CD4-positive, alpha-beta T cell treated with Interleukin-6 for 4 hours (primary cell): ENCODE data around the gene ZNF521.

Experiments used
- DNase-seq: peaks from one replicate; pipeline ENCODE4 v3.0.0-alpha.2; 2020; ENCODE audit warnings: mixed read lengths

ZNF521 gene

DNA sequence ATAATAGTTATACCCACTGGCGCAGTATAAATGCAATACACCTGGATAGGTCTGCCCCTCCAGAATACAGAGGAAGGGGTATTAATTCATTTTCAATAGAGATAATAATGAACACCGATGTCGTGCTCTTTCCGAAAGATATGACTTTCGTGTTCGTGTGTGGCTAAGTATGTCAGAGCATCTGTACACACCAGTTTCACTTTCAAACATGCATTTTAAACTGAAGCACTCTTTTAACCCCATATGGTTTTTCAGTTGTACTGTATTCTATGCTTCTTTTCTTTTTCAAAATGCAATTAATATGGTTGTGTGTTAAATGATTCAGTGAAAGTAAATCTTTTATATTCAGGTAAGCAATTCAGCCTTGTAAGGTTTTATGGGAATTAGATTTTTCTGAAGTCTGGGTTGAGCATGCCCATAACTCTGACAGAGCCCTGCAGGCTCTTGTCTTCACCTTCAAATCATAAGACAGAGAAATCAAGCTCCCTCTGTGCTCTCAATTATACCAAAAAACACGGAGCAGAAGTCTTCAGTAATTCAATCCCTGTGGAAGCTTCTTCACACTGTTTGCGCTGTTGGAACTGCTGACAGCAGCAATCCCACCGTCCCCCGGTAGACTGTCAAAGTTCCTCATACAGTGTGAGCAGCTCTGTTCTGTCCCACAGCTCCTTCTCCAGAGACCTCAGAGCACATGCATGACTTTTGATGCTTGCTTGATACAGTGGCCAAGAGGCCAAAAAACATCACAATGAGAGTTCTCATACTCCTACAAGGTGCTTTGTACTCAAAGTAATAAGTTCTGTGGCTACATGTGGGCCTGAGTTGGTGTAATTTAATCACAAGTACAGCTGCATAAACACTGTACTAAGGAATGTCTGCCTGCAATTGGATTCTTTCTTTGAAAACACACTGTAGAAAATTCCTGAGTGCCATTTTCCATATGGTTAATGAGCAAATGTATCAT is 186.8 kb downstream of the ZNF521 start:
- DNase-seq = no peak

- no peak for DNase-seq
Measured at GRCh38 chr18:25164211-25164847, 187.6 kb downstream of the ZNF521 start.

- DNase-seq = no peak
Measured at GRCh38 chr18:25153426-25153825, 198.5 kb downstream of the ZNF521 start.

DNA sequence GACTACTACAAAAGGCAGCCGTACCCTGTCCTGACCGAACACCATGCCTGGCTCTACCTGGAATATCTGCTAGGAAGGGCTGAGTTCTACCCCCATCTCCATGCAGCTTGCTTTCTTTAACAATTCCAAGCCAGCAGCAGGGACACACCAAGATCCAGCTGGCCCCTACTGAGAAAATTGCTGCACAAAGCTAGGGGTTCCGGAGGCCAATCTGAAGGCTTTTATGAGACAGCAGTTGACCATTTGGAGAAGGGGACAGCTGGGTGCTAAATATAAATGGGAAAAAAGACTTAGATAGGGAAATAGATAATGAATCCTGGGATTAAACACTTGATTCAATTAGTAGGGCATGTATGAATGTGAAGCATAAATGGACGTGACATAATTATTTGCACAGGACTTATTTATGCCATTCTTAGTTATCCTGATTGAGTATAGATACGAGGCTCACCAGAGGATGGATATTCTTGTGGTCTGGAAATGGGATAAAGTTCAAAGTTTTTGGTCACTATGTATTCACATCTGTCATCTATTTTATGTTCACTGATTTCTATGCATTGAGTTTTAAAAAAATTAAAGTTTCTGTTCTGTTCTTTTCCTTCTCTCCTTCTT is 204.0 kb downstream of the ZNF521 start:
- no peak for DNase-seq

GRCh38 chr18:25146512-25146910 is 205.5 kb downstream of the ZNF521 start:
- no peak for DNase-seq

DNA sequence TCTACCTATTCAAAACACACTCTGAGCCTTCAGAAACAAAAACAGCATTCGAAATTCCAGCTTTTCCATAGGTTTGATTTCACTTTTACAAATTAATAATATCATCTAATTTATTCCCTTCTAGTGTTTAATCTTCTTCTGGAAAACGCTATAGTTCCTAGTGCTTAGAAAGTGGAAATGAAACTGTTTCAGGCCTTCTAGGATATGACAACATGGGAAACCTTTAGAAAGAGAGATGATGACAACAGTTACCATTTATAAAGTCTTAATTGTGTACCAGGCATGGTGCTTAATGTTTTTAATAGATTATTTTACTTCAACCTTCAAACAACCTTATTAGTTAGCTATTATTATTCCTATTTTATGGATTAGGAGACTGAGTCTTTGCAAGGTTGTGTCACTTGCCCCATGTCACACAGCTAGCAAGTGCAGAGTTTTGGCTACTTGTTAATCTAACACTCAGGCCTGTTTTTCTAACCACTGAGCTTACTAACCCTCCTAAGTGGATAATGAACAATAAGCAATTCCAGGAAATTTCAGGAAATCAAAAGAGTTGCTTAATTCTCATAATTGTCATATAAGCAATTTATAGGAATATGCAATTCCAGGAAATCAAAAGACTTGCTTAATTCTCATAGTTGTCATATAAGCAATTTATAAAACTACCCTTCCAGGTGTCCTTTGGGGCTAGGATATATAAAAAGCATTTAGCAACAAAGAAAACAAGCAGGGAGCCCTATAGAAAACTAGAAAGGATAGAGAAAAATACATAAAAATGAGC is 206.0 kb downstream of the ZNF521 start:
- no peak for DNase-seq

GRCh38 chr18:25144820-25145219 is 207.1 kb downstream of the ZNF521 start:
- no peak for DNase-seq

DNA sequence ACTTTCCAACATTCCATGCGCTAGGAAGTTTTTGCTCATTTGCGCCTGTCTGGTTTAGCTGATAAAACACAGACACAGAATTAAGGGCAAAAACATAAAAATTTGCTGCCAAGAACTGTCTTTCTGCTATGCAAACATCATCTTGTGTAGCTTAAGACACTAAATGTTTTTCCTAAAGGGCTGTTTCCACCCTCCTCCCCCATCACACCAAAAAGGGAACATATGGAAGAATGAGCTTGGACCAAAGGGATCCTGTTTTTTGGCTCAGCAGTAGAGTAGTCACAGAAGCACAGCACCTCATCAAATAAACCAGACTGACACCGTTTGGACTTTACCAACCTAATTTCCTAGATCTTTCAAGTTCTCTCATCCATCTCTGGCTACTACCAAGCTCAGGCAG is 210.1 kb downstream of the ZNF521 start:
- DNase-seq = no peak

- no peak for DNase-seq
Measured at GRCh38 chr18:25141399-25141798, 210.6 kb downstream of the ZNF521 start.

DNA sequence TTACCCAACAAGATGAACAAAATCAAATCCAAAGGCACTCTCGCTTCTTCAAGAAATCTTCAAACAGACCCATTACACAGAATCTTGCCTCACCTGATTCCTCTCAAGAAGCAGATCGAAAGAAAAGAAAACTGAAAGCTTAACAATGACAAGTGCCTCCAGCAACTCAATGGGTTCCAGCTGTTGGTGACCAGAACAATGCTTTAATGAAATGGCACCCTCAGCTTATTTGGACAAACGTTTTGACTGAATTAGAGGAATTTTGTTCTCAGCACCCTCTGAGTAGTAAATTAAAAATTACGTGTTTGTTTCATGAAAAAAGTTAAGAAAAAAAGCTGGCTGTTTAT is 211.0 kb downstream of the ZNF521 start:
- DNase-seq = no peak

DNA sequence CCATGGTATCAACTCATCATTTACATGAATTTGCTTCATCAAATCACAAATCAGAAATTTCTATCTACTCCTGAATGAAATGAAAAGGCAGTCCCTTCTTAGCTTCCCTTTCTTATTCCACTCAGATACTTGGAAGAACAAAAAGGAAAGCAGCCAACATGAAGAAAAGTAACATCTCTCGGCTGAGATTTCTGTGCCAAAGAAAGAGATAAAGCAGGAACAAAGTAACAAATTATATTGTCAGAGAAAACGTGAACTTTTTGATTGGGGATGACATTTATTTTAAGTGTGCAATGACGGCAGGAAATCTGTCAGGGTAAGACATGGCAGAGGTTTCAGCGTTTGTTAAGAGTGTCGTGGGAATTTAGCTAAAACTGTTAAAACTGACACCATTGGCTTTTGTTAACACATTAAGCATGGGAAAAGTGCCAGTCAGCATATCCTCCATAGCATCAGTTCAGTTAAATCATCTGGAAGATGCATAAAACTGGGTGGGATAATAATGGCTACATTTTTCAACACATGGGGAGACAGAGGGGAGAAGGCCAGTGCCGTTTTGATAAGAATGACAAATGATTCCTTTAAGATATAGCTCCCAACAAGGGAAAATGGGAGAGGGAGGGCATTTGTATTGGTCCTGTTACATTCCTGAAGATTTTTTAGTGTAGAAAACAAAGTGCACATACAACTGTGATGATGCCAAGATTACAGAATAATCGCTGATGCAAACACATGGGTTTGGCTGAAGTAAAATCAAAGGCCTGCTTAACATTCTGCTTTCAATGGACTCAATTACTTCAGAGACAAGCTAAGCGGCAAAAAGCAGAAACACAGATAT is 211.6 kb downstream of the ZNF521 start:
- DNase-seq = no peak

DNA sequence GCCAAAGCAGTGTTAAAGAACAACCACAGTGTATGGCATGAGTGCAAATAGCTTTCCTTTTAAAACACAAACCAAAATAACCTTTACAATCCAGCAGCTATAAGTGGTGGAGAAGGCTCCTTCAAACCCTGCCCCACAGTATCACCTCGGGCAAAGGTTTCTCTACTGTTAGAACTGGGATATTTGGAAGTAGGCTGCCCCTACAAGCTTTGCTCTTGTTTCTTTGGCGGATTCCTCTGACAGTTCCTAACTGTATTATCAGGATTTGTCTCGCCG is 214.8 kb downstream of the ZNF521 start:
- DNase-seq = no peak

DNA sequence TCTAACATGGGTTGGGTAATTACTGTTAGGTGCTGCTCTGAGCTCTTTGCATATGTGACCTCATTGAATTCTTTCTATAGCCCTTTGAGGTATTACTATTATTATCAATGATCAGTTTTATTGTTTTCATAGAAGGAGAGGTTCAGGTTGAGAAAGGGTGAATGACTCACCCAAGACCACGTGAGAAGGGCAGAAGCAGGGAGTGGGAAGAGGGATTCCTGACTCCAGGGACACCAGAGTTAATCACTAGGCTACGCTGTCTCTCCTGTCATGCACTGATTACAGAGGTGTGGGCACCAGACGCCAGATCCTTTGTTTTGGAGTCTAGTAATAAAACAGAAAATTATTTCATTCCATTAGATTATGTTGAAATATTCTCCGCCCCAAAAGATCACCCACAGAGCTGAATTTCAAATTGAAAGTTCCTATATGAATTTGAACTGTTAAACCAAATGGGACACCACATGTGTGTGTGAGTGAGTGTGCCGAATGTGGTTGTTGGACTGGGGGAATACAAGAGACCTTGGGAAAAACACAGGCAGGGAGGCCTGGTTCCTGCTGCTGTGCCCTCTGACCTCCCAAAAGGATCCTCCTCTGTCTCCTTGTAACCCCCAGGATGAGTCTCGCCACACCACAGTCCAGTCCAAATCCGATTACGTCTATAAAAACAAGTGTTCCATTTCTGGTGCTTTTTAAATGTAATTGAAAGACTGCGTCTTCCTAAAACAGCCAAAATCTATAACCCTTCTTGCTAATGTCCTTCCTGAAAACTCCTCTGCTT is 215.4 kb downstream of the ZNF521 start:
- no peak for DNase-seq

GRCh38 chr18:25134861-25135260 is 217.1 kb downstream of the ZNF521 start:
- no peak for DNase-seq

DNA sequence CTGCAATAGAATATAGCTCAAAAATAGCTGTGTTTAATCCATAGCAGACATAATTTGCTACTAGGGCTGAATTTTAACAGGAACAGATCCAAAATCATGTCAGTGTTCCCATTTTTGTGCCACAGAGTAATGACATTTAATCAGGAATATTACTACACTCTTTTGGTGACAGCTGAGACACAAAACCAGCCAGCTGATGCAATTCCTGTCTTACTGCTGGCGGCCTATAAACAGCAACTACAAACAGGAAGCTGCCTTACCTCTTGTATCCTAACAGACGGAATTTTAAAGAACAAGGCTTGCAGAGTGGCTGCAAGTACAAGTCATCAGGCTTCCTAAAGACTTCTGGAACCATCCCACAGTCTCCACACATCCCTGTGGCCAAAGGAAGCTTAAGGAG is 218.1 kb downstream of the ZNF521 start:
- DNase-seq = no peak

- DNase-seq = no peak
Measured at GRCh38 chr18:25132786-25133496, 219.0 kb downstream of the ZNF521 start.

GRCh38 chr18:25126751-25127150 is 225.2 kb downstream of the ZNF521 start:
- DNase-seq = no peak

- no peak for DNase-seq
Measured at GRCh38 chr18:25125680-25126079, 226.3 kb downstream of the ZNF521 start.

DNA sequence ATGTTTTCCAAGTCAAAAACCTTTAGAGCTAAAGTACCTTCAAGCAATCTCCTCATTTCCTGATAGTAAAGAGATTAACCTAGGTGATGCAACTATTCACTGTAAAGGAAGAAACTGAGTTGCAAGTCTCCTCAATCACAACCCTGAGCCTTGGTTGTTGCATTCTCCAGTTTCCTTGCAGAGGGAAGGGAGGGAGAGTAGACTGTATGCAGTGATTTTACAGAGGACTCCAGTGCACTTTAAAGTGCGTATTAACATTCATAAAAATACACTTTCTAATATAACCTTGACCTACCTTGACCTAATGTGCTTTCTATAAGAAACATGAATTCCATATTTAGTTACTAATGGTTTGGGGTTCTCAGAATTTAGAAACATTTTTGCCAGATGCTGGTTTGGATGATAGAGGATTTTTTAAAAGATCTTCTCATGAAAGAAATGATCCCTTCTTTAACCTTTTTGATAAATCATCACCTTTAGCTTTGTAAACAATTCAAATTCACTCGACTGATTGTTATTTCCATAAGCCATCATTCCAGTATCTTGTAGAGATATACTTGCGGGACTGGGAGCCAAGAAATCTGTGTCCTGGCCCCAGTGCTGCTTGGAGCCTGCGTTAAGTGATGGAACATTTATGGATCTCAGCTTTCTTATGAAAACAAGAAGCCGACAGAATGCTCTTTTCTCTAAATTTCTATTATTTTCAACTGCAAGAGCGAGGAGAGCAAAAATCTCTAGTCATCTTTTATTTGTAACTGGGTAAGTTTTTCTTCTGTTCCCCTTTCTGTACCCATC is 228.3 kb downstream of the ZNF521 start:
- no peak for DNase-seq

DNA sequence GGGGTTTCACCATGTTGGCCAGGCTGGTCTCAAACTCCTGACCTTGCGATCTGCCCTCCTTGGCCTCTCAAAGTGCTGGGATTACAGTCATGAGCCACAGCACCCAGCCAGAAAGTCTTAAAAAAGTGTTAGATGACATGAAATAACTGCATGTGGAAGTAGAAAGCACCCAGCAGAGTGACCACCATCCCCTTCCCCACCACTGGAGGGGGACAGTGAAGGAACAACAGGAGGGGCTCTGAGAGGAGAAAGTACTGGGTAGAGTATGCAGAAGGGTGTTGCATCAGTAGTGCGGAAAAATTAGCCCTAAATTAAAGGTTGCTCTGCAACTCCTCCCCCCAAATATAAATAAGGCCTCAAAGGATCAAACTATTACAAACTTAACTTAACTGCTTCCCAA is 230.5 kb downstream of the ZNF521 start:
- DNase-seq = no peak
